Heart left ventricle (tissue), 16 donors: ENCODE data around the gene ANO4. TPM values are rescaled to one million over a fixed set of nuclear protein-coding genes. Genes with fewer than 3 reads are reported as not detected.

Experiments
- ATAC-seq, 4 donors: fragments of 200-7000 bp; cut with Tn5 transposase; one replicate each; pipeline ENCODE4 v1.9.1; 2020 to 2022; ENCODE audit warnings: moderate library complexity in 4 of 4, mild to moderate bottlenecking in 3 of 4, moderate number of reproducible peaks in 1 of 4
- DNase-seq, 5 donors: peaks; one replicate each; pipeline ENCODE4 v3.0.0-alpha.2; 2020
- H3K27ac ChIP-seq, 12 donors: fragments of 200-600 bp; sonication (generic) in 4 of 12; one replicate each; pipeline versions ENCODE4 v1.5.0 to v1.8.0; 2016 to 2022; ENCODE audit warnings: mild to moderate bottlenecking in 2 of 12
- H3K27me3 ChIP-seq, 9 donors: fragments of 200-600 bp; sonication (generic) in 2 of 9; one replicate each; pipeline versions ENCODE4 v1.5.1 to v1.8.0; 2016 to 2022; ENCODE audit warnings: mild to moderate bottlenecking in 3 of 9
- H3K36me3 ChIP-seq, 9 donors: fragments of 200-600 bp; sonication (generic) in 2 of 9; one replicate each; pipeline versions ENCODE4 v1.5.0 to v1.8.0; 2018 to 2022; ENCODE audit warnings: mild to moderate bottlenecking in 2 of 9
- H3K4me1 ChIP-seq, 12 donors: fragments of 200-600 bp; sonication (generic) in 4 of 12; one replicate each; pipeline versions ENCODE4 v1.5.0 to v1.8.0; 2016 to 2022; ENCODE audit warnings: mild to moderate bottlenecking in 3 of 12
- H3K4me3 ChIP-seq, 12 donors: fragments of 200-600 bp; sonication (generic) in 4 of 12; one replicate each; pipeline versions ENCODE4 v1.5.0 to v1.8.0; 2017 to 2022; ENCODE audit warnings: mild to moderate bottlenecking in 9 of 12, moderate library complexity in 4 of 12
- H3K9me3 ChIP-seq, 12 donors: fragments of 200-600 bp; sonication (generic) in 4 of 12; one replicate each; pipeline versions ENCODE4 v1.5.0 to v1.8.0; 2016 to 2022; ENCODE audit warnings: mild to moderate bottlenecking in 1 of 12
- POLR2A ChIP-seq, 2 donors: fragments of 450-650 bp; IDR thresholded peaks; one replicate each; pipeline ENCODE4 v1.6.1; 2017; ENCODE audit warnings: antibody characterized with exemption in 2 of 2, mild to moderate bottlenecking in 2 of 2, moderate library complexity in 2 of 2
- whole genome bisulfite sequencing, 4 donors: extraction: QIAGEN DNeasy Blood & Tissue Kit in 2 of 4; methylation state at CpG; one replicate each; pipeline versions ENCODE4 v1.1.5 to v1.1.7; 2013 to 2018; 5-methylcytosine and 5-hydroxymethylcytosine counted together
- intact Hi-C, 10 donors: fragments of 100-400 bp; cut with DNase I; formaldehyde crosslinking; loops; one replicate each; pipeline versions ENCODE4 v1.11.1 to v1.14.2; 2022
- polyA plus RNA-seq, 2 donors: library from polyadenylated mRNA; stranded (reverse); fragments of 200-250 nt; gene quantifications; one replicate each; pipeline ENCODE4 v1.2.3, GENCODE V29; 2013
- total RNA-seq, 9 donors: library from RNA; depleted of rRNA in 2 of 9; stranded (reverse); fragments of >200 nt in 2 of 9; fragmentation: NEBNext Ultra II Directional in 3 of 9; extraction: Animal tissue kit (Norgen Biotek cat#: 25700) in 3 of 9; gene quantifications; one replicate each; pipeline versions ENCODE4 v1.1.0 to v1.2.4, GENCODE V29; 2016 to 2023
- TF ChIP-seq, protein P1 (sequence below), 12 donors: fragments of 200-600 bp; sonication (generic) in 4 of 12; IDR thresholded peaks; one replicate each; pipeline versions ENCODE4 v1.5.0 to v1.8.0; 2018 to 2022; ENCODE audit warnings: antibody characterized with exemption in 12 of 12, mild to moderate bottlenecking in 5 of 12
- donor health status: ischemic (EF 13 %, LVEDD 7.1; RV severe dilation, severe dysfunction).
- donor health status: healthy with polysubstance abuse.
- donor health status: DM: no; HTN: yes; CAD: no.
- donor health status: DM: no; HTN: no; CAD: no.
- donor health status: ischemic (EF 25% LVEDD 6.9; RV normal size, moderate dysfunction).
- donor health status: ischemic (EF 25% LVEDD 5.7; RV mildly dilated, moderate dysfunction).
- donor health status: healthy.
- donor health status: DM: yes; HTN: yes; CAD: no.
- donor health status: ischemic (EF 35%, LVEDD 5.7; RV mildly dilated, moderate dysfunction).
- donor health status: nonischemic (EF 11% LVEDD 7.7; RV severe dilation, severe dysfunction).
- donor health status: DM: yes; HTN: yes; CAD: no.
- donor health status: PGD.
- donor health status: ischemic (EF 29% LVEDD 5.4; RV normal size, mild dysfunction).
- donor health status: nonischemic (EF 23%, LVEDD 6.1; RV moderate dilation, normal function).

ANO4 gene
- total and polyA plus RNA-seq, 11 donors = 0.05 to 0.50 (median 0.12) TPM; not detected in 6

DNA sequence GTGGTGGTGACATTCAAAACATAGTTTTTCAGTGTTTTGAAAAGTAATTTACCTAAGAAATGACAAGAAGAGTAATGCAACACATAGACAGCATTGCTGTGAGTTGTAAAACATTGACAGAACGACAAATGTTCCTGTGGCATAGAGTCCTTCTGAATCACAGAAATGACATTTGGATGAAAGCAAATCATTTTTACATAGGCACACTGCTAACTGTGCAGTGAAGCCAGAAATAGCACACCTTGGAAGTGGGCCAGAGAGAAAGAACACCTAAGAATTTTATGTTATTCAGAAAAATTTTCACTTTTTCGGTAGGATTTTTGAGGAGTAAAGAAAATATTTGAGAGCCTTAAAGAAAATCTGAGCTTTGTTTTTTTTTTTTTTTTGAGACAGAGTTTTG lies 100.6 kb downstream of the ANO4 start:
- WGBS, 4 donors = 77 to 82% (median 80%) methylated on average over 2 of the region's 2 CpGs
- H3K4me3 ChIP-seq = no peak overlapping the region

DNA sequence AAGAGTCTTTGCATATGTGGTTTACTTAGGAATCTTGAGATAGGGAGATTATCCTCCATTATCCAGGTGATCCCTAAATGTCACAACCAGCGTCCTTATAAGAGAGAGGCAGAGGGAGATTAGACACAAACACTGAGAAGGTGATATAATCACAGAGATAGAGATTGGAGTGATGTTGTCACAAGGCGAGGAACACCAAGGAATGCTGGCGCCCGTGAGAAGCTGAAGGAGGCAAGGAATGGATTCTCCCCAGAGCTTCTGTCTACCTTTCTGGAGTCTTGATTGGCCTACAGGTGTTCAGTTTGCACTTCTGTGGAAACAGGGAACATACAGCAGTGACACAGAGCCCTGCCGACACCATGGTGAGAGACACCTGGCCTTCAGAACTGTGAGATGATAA lies 101.6 kb downstream of the ANO4 start:
- H3K9me3 ChIP-seq = peaks cover 0 to 4% (median 0%) of the 10 kb centered on the region in 12 donors
- no peaks in the 10 kb centered on the region for H3K4me1 ChIP-seq
- ATAC-seq = no peak
- no peak for DNase-seq
- intact Hi-C loops = no loop called here
- H3K27me3 ChIP-seq = peaks cover 0 to 6% (median 0%) of the 10 kb centered on the region in 9 donors
- 76 to 91% (median 78%) methylated on average over 5 of the region's 5 CpGs for WGBS, 4 donors
- no peak overlapping the region for H3K4me3 ChIP-seq
- no peak overlapping the region for H3K27ac ChIP-seq
- TF ChIP-seq, protein P1, sequence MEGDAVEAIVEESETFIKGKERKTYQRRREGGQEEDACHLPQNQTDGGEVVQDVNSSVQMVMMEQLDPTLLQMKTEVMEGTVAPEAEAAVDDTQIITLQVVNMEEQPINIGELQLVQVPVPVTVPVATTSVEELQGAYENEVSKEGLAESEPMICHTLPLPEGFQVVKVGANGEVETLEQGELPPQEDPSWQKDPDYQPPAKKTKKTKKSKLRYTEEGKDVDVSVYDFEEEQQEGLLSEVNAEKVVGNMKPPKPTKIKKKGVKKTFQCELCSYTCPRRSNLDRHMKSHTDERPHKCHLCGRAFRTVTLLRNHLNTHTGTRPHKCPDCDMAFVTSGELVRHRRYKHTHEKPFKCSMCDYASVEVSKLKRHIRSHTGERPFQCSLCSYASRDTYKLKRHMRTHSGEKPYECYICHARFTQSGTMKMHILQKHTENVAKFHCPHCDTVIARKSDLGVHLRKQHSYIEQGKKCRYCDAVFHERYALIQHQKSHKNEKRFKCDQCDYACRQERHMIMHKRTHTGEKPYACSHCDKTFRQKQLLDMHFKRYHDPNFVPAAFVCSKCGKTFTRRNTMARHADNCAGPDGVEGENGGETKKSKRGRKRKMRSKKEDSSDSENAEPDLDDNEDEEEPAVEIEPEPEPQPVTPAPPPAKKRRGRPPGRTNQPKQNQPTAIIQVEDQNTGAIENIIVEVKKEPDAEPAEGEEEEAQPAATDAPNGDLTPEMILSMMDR (IDR thresholded peaks at IDR 0.05) = no peak
- TF ChIP-seq POLR2A (IDR thresholded peaks at IDR 0.05) = no peak
- H3K36me3 ChIP-seq = no peaks in the 10 kb centered on the region

More for the DNA sequence above, 100.6 kb downstream of the ANO4 start:
- DNase-seq (no peak), ATAC-seq (no peak)
- no peaks in the 10 kb centered on the region for H3K9me3 ChIP-seq
- peaks cover 0 to 6% (median 0%) of the 10 kb centered on the region in 9 donors for H3K27me3 ChIP-seq
- no peaks in the 10 kb centered on the region for H3K4me1 ChIP-seq
- no peaks in the 10 kb centered on the region for H3K36me3 ChIP-seq
- intact Hi-C loops = no loop called here
- no peak for TF ChIP-seq POLR2A (IDR thresholded peaks at IDR 0.05)
- TF ChIP-seq, protein P1 (IDR thresholded peaks at IDR 0.05) = no peak
- no peak overlapping the region for H3K27ac ChIP-seq

DNA sequence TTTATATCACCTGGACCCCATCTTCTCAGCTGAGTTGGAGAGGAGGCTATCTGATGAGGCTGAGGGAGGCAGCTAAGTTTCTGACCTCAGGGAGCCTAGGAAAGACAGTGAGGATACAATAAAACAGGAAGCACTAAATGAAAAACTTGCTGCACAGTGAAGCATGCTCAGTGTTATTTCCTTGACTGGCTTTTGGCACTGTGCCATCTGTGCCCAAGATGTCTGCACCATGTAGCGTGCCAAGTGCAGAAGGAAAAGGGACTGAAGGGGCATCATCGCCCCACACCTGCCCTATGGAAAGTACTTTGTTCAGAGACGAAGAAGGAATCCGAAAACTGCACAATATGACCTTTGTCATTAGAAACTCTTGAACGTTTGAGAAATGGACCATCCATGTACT lies 102.7 kb downstream of the ANO4 start:
- intact Hi-C loops = no loop called here
- no peaks in the 10 kb centered on the region for H3K36me3 ChIP-seq
- H3K4me1 ChIP-seq = no peaks in the 10 kb centered on the region
- ATAC-seq = no peak
- 58 to 70% (median 65%) methylated on average over 5 of the region's 5 CpGs for WGBS, 4 donors
- H3K27ac ChIP-seq = no peak overlapping the region
- no peaks in the 10 kb centered on the region for H3K27me3 ChIP-seq
- TF ChIP-seq POLR2A (IDR thresholded peaks at IDR 0.05) = no peak
- TF ChIP-seq, protein P1 (IDR thresholded peaks at IDR 0.05) = no peak
- peaks cover 0 to 4% (median 0%) of the 10 kb centered on the region in 12 donors for H3K9me3 ChIP-seq
- DNase-seq = no peak
- H3K4me3 ChIP-seq = no peak overlapping the region

DNA sequence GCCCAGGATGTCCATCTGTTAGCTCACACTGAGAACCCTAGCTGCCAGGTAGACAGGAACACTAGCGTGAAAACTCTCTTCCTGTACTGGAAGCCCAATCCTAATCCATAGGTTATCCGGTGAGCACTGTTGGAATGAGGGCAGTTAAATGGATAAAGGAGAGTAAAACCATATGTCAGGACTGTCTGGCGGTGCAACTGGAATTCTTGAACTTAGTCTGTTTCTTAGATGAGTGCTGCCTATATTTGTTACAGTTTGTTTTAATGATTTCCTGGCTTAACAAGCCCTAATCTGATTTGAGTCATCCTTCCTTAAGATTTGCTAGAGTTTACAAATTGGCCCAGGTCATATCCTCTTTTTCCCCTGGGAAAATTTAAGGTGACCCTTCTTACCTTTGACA lies 104.7 kb downstream of the ANO4 start:
- Histone ChIP-seq H3K27me3 (no peaks in the 10 kb centered on the region), H3K27ac (no peak overlapping the region), H3K4me1 (no peaks in the 10 kb centered on the region), H3K4me3 (no peak overlapping the region), H3K9me3 (peaks cover 0 to 4% (median 0%) of the 10 kb centered on the region in 12 donors), H3K36me3 (no peaks in the 10 kb centered on the region)
- intact Hi-C loops = no loop called here
- ATAC-seq (no peak), DNase-seq (no peak)
- no peak for TF ChIP-seq POLR2A (IDR thresholded peaks at IDR 0.05)
- WGBS, 4 donors = 71 to 80% (median 72%) methylated on average over 3 of the region's 3 CpGs

DNA sequence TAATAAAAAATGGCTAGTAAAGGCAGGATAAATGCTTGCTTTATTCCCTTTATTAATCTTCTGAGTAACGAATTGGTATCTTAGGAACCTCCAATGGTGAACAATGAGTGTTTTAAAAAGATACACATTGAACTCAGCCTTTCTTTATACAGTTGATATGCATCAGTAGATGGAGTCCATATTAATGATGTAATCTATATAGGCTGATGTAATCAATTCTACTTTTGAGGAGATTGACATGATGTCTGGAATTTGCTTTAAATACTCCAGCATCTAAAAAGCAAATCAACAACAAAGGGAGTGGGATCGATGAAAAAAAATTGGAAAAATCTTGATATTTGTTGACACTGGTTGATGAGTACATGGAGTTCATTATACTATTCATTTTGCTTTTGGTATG lies 106.2 kb downstream of the ANO4 start:
- H3K27me3 ChIP-seq = no peaks in the 10 kb centered on the region
- H3K9me3 ChIP-seq = peaks cover 0 to 4% (median 0%) of the 10 kb centered on the region in 12 donors
- WGBS, 4 donors = 78 to 86% (median 84%) methylated on average over 2 of the region's 2 CpGs
- no peak overlapping the region for H3K27ac ChIP-seq
- intact Hi-C loops = no loop called here
- H3K4me1 ChIP-seq = no peaks in the 10 kb centered on the region
- no peak for TF ChIP-seq POLR2A (IDR thresholded peaks at IDR 0.05)
- TF ChIP-seq, protein P1 (IDR thresholded peaks at IDR 0.05) = no peak
- no peak for DNase-seq
- H3K36me3 ChIP-seq = no peaks in the 10 kb centered on the region
- H3K4me3 ChIP-seq = no peak overlapping the region
- ATAC-seq = no peak
